Esophagus muscularis mucosa (tissue), 4 donors: Measurements from ENCODE around the gene TGFBR1. TPM values are rescaled to one million over a fixed set of nuclear protein-coding genes. Genes with fewer than 3 reads are reported as not detected.

Source experiments
- DNase-seq: peaks from one replicate; pipeline ENCODE4 v3.0.0-alpha.2; 2017; ENCODE audit errors: extremely low spot score
- H3K27ac ChIP-seq, 4 donors: fragments of 200-600 bp; sonication (generic); replicated peaks in 1 of 4; 1 replicate in 3 of 4; 2 replicates in 1 of 4; pipeline ENCODE4 v1.5.1; 2016 to 2019; ENCODE audit warnings: mild to moderate bottlenecking in 1 of 4
- H3K27me3 ChIP-seq, 4 donors: fragments of 200-600 bp; sonication (generic); one replicate each; pipeline versions ENCODE4 v1.5.1 to v1.6.0; 2016 to 2019
- H3K36me3 ChIP-seq, 4 donors: fragments of 200-600 bp; sonication (generic); one replicate each; pipeline ENCODE4 v1.5.1; 2016 to 2019
- H3K4me1 ChIP-seq, 4 donors: fragments of 200-600 bp; sonication (generic); one replicate each; pipeline ENCODE4 v1.5.1; 2016 to 2019
- H3K4me3 ChIP-seq, 4 donors: fragments of 200-600 bp; sonication (generic); 1 replicate in 2 of 4; 2 replicates in 2 of 4; pipeline ENCODE4 v1.5.1; 2016 to 2019; ENCODE audit warnings: mild to moderate bottlenecking in 4 of 4, moderate library complexity in 1 of 4
- H3K9me3 ChIP-seq, 4 donors: fragments of 200-600 bp; sonication (generic); 1 replicate in 3 of 4; 2 replicates in 1 of 4; pipeline ENCODE4 v1.5.1; 2016 to 2019
- EP300 ChIP-seq: sonication (generic); formaldehyde crosslinking; IDR thresholded peaks from one replicate; pipeline ENCODE4 v1.6.1; 2017; ENCODE audit warnings: antibody characterized with exemption
- POLR2A ChIP-seq: fragments of 450-650 bp; IDR thresholded peaks from one replicate; pipeline ENCODE4 v1.6.1; 2017; ENCODE audit warnings: antibody characterized with exemption, moderate library complexity, mild to moderate bottlenecking, low read depth
- POLR2AphosphoS5 ChIP-seq, 2 donors: sonication (generic); formaldehyde crosslinking; IDR thresholded peaks; one replicate each; pipeline ENCODE4 v1.6.1; 2017; ENCODE audit warnings: antibody characterized with exemption in 2 of 2
- WGBS: methylation state at CpG from one replicate; pipeline ENCODE4 v1.1.5; 2018; 5-methylcytosine and 5-hydroxymethylcytosine counted together
- intact Hi-C: fragments of 100-400 bp; cut with DNase I; formaldehyde crosslinking; loops from one replicate; pipeline ENCODE4 v1.15.1; 2023
- total RNA-seq, 4 donors: library from RNA; depleted of rRNA; stranded (reverse); fragments of >200 nt; gene quantifications; one replicate each; pipeline versions ENCODE4 v1.1.0 to v1.2.1, GENCODE V29; 2016
- TF ChIP-seq, protein P1 (sequence below), 3 experiments: fragments of 200-600 bp in 2 of 3; fragments of 450-650 bp in 1 of 3; sonication (generic) in 2 of 3; IDR thresholded peaks; one replicate each; pipeline ENCODE4 v1.5.1; 2017 to 2019; ENCODE audit warnings: antibody characterized with exemption in 3 of 3, mild to moderate bottlenecking in 2 of 3, moderate library complexity in 1 of 3

Gene TGFBR1
- total RNA-seq, 4 donors from 2014 or later = 33.7 to 63.1 (median 48.1) TPM

DNA sequence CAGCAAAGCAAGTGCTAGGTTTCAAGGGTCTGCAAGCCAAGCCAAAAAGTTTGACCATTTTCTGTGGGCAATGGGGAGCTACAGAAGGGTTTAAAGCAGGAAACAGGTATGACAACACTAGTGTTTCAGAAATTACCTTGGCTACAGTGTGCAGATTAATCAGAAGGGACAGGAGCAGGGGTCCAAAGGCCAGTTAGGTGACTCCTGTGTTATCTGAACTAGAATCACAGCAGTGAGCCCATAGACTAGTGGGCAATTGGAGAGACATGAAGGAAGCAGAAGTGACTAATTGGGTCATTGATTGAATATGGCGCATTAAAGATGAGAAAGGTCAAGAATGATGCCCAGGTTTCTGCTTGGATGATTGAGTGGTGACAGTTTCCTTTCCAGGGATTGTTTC, 41.4 kb upstream of the TGFBR1 start:
- WGBS = 92% methylated on average over 1 of the region's 1 CpG
- Histone ChIP-seq H3K27ac (no peak overlapping the region), H3K4me3 (no peak overlapping the region), H3K36me3 (peaks cover 25 to 95% (median 58%) of the 10 kb centered on the region in 4 donors), H3K27me3 (no peaks in the 10 kb centered on the region), H3K4me1 (peaks cover 4 to 10% (median 7%) of the 10 kb centered on the region in 4 donors), H3K9me3 (no peaks in the 10 kb centered on the region)
- intact Hi-C loops = no loop called here
- TF ChIP-seq POLR2A (no peak), EP300 (no peak), POLR2AphosphoS5 (IDR thresholded peaks at IDR 0.05) (no peak)
- TF ChIP-seq, protein P1, sequence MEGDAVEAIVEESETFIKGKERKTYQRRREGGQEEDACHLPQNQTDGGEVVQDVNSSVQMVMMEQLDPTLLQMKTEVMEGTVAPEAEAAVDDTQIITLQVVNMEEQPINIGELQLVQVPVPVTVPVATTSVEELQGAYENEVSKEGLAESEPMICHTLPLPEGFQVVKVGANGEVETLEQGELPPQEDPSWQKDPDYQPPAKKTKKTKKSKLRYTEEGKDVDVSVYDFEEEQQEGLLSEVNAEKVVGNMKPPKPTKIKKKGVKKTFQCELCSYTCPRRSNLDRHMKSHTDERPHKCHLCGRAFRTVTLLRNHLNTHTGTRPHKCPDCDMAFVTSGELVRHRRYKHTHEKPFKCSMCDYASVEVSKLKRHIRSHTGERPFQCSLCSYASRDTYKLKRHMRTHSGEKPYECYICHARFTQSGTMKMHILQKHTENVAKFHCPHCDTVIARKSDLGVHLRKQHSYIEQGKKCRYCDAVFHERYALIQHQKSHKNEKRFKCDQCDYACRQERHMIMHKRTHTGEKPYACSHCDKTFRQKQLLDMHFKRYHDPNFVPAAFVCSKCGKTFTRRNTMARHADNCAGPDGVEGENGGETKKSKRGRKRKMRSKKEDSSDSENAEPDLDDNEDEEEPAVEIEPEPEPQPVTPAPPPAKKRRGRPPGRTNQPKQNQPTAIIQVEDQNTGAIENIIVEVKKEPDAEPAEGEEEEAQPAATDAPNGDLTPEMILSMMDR (IDR thresholded peaks at IDR 0.05) = no peak
- no peak for DNase-seq

DNA sequence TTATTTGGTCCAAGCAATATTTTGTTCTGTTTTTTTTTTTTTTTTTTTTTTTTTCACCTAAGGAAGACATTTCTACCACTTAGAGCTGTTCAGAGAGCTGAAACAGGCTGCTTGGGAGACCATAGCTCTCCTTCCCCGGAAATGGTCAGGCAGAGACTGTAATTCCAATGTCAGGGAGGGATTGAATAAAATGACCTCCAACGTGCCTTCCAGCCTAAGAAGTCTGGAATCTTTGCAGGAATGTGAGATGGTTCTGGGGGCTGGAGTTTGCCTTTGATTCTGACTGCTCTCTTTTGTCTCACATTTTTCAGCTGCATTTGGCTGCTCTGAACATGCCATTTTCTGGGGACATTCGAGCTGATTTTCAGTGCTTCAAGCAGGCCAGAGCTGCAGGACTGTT, 38.3 kb upstream of the TGFBR1 start:
- no peak for DNase-seq
- H3K4me1 ChIP-seq = peaks cover 0 to 10% (median 7%) of the 10 kb centered on the region in 4 donors
- H3K27me3 ChIP-seq = no peaks in the 10 kb centered on the region
- peak overlapping the region in 1 of 4 donors; percentile 28 for H3K27ac ChIP-seq
- intact Hi-C loops = no loop called here
- TF ChIP-seq POLR2AphosphoS5 (IDR thresholded peaks at IDR 0.05) = no peak
- TF ChIP-seq POLR2A = no peak
- TF ChIP-seq, protein P1 (IDR thresholded peaks at IDR 0.05) = no peak
- no peak for TF ChIP-seq EP300
- no peak overlapping the region for H3K4me3 ChIP-seq
- WGBS = 53% methylated on average over 3 of the region's 3 CpGs
- H3K36me3 ChIP-seq = peaks cover 25 to 91% (median 59%) of the 10 kb centered on the region in 4 donors
- H3K9me3 ChIP-seq = no peaks in the 10 kb centered on the region

DNA sequence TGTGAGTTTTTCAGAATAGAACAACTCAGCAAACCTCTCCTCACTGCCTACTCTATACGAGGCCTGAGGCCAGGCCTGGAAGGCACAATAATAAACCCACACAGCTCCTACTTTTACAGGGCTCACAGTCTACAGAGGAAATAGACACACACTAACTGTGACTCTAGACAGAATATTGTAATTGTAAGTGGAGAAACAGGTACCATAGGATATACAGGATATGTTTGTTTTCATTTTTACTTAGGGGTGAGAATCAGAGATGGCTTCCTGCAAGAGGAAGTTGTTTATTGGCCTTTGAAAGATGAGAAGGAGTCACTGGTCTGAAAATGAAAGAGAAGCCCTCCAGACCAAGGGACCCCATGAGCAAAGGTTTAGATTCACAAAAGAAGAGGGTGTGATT, 35.8 kb upstream of the TGFBR1 start:
- no peak overlapping the region for H3K27ac ChIP-seq
- intact Hi-C loops = no loop called here
- WGBS = 85% methylated on average over 1 of the region's 1 CpG
- H3K36me3 ChIP-seq = peaks cover 9 to 66% (median 39%) of the 10 kb centered on the region in 4 donors
- no peaks in the 10 kb centered on the region for H3K27me3 ChIP-seq
- TF ChIP-seq POLR2AphosphoS5 (IDR thresholded peaks at IDR 0.05) (no peak), EP300 (no peak), POLR2A (no peak)
- TF ChIP-seq, protein P1 (IDR thresholded peaks at IDR 0.05) = no peak
- no peak for DNase-seq
- H3K4me3 ChIP-seq = no peak overlapping the region
- H3K9me3 ChIP-seq = no peaks in the 10 kb centered on the region
- H3K4me1 ChIP-seq = peaks cover 0 to 16% (median 11%) of the 10 kb centered on the region in 4 donors

DNA sequence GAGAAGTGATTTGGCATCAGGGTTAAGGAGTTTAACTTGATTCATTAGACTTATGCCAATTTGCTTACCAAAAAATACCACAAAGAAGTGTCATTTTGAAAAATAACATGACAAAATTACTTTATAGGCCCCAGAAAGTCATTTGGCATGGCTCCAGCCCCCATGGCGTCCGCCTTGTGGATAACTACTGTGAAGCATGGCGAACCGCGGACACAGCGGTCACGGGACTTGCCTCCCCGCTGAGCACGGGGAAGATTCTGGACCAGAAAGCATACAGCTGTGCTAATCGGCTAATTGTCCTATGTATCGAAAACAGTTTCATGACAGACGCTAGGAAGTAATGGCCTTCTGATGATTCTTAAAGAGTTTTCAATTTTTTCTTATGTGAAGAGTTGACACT, 35.4 kb upstream of the TGFBR1 start:
- H3K27ac ChIP-seq = no peak overlapping the region
- H3K4me1 ChIP-seq = peaks cover 0 to 16% (median 11%) of the 10 kb centered on the region in 4 donors
- DNase-seq = no peak
- H3K9me3 ChIP-seq = no peaks in the 10 kb centered on the region
- H3K27me3 ChIP-seq = no peaks in the 10 kb centered on the region
- intact Hi-C loops = no loop called here
- H3K36me3 ChIP-seq = peaks cover 7 to 62% (median 38%) of the 10 kb centered on the region in 4 donors
- no peak overlapping the region for H3K4me3 ChIP-seq
- no peak for TF ChIP-seq POLR2A
- no peak for TF ChIP-seq POLR2AphosphoS5 (IDR thresholded peaks at IDR 0.05)
- TF ChIP-seq, protein P1 (IDR thresholded peaks at IDR 0.05) = no peak
- 92% methylated on average over 12 of the region's 12 CpGs for WGBS

DNA sequence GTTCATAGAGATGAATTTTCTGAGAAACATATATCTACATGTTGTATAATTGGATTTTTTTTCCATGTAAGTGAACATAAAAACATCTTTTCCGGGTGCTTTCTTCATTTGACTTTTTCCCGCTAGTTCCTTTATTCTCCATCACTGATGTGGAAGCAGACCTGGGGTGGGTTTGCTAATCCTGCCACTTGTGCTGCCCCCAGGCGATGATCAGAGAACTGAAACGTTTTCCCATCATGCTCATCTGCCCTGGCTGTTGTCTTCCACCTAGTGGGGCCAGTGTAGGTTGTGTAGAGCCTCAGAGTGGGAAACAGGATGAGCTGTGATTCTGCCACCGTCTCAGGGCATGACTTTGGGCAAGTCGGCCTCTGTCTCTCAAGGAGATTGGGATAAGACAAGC, 34.2 kb upstream of the TGFBR1 start:
- Histone ChIP-seq H3K27ac (peak overlapping the region in 2 of 4 donors; percentile 10 to 45), H3K4me3 (no peak overlapping the region), H3K27me3 (no peaks in the 10 kb centered on the region), H3K36me3 (peaks cover 0 to 51% (median 30%) of the 10 kb centered on the region in 4 donors), H3K9me3 (no peaks in the 10 kb centered on the region), H3K4me1 (peaks cover 0 to 21% (median 11%) of the 10 kb centered on the region in 4 donors)
- 87% methylated on average over 6 of the region's 6 CpGs for WGBS
- DNase-seq = no peak
- intact Hi-C loops = no loop called here
- TF ChIP-seq POLR2A (no peak), POLR2AphosphoS5 (IDR thresholded peaks at IDR 0.05) (no peak), EP300 (no peak)
- TF ChIP-seq, protein P1 (IDR thresholded peaks at IDR 0.05) = no peak
